SK-N-SH treated with all-trans-retinoic acid at 6 μM for 48 hours (cell line): Measurements from ENCODE around the gene ATP6V1C2.

Experiments used
- ATAC-seq: fragments of 200-7000 bp; cut with Tn5 transposase; 3 replicates; pipeline ENCODE4 v1.9.1; 2020; ENCODE audit warnings: mild to moderate bottlenecking, moderate library complexity
- ARNTL ChIP-seq: fragments of 450-650 bp; formaldehyde crosslinking; IDR thresholded peaks from 2 replicates; pipeline ENCODE4 v1.5.0; 2020; ENCODE audit warnings: low read depth, mild to moderate bottlenecking, moderate library complexity, borderline replicate concordance
- BACH2 ChIP-seq: fragments of 250-450 bp; sonication (Bioruptor Pico); IDR thresholded peaks from 2 replicates; pipeline ENCODE4 v1.9.0; 2021; ENCODE audit warnings: mild to moderate bottlenecking, borderline replicate concordance
- CSDC2 ChIP-seq: fragments of 250-450 bp; sonication (Bioruptor Pico); IDR thresholded peaks from 2 replicates; pipeline ENCODE4 v1.5.0; 2020; ENCODE audit warnings: mild to moderate bottlenecking, moderate library complexity
- CSRNP3 ChIP-seq: fragments of 250-450 bp; sonication (Bioruptor Pico); IDR thresholded peaks from 2 replicates; pipeline ENCODE4 v1.5.1; 2021; ENCODE audit warnings: mild to moderate bottlenecking, moderate library complexity
- ESRRG ChIP-seq: fragments of 250-450 bp; sonication (Bioruptor Pico); IDR thresholded peaks from 2 replicates; pipeline ENCODE4 v1.6.1; 2021; ENCODE audit warnings: mild to moderate bottlenecking
- GLIS3 ChIP-seq: fragments of 250-450 bp; sonication (Bioruptor Pico); IDR thresholded peaks from 2 replicates; pipeline ENCODE4 v1.5.0; 2020; ENCODE audit warnings: mild to moderate bottlenecking, moderate library complexity
- ISL1 ChIP-seq: fragments of 250-450 bp; sonication (Bioruptor Pico); IDR thresholded peaks from 2 replicates; pipeline ENCODE4 v2.1.2; 2022; ENCODE audit warnings: mild to moderate bottlenecking, moderate library complexity
- OSR1 ChIP-seq: fragments of 250-450 bp; sonication (Bioruptor Pico); IDR thresholded peaks from 2 replicates; pipeline ENCODE4 v1.8.0; 2022; ENCODE audit warnings: moderate library complexity, mild to moderate bottlenecking, inconsistent platforms
- PATZ1 ChIP-seq: fragments of 250-450 bp; sonication (Bioruptor Pico); IDR thresholded peaks from 2 replicates; pipeline ENCODE4 v1.8.0; 2020; ENCODE audit warnings: mild to moderate bottlenecking, moderate library complexity, borderline replicate concordance
- PPARA ChIP-seq: fragments of 250-450 bp; sonication (Bioruptor Pico); IDR thresholded peaks from 2 replicates; pipeline ENCODE4 v1.5.0; 2020; ENCODE audit warnings: mild to moderate bottlenecking, borderline replicate concordance
- RARB ChIP-seq: fragments of 250-450 bp; sonication (Bioruptor Pico); IDR thresholded peaks from 2 replicates; pipeline ENCODE4 v1.8.0; 2021; ENCODE audit warnings: mild to moderate bottlenecking, moderate library complexity
- SNAI2 ChIP-seq: fragments of 250-450 bp; sonication (Bioruptor Pico); IDR thresholded peaks from 2 replicates; pipeline ENCODE4 v1.5.0; 2020; ENCODE audit warnings: mild to moderate bottlenecking, moderate library complexity
- TCF4 ChIP-seq: fragments of 250-450 bp; sonication (Bioruptor Pico); IDR thresholded peaks from 2 replicates; pipeline ENCODE4 v1.8.0; 2021; ENCODE audit warnings: mild to moderate bottlenecking, moderate library complexity, borderline replicate concordance
- TOX ChIP-seq: fragments of 250-450 bp; sonication (Bioruptor Pico); IDR thresholded peaks from 2 replicates; pipeline ENCODE4 v1.8.0; 2021; ENCODE audit warnings: mild to moderate bottlenecking, moderate library complexity, borderline replicate concordance
- TSHZ2 ChIP-seq: fragments of 250-450 bp; sonication (Bioruptor Pico); IDR thresholded peaks from 2 replicates; pipeline ENCODE4 v1.5.0; 2020; ENCODE audit warnings: mild to moderate bottlenecking, moderate library complexity
- ZC3H10 ChIP-seq: fragments of 250-450 bp; sonication (Bioruptor Pico); IDR thresholded peaks from 2 replicates; pipeline ENCODE4 v1.5.1; 2021; ENCODE audit warnings: mild to moderate bottlenecking, moderate library complexity
- ZFP3 ChIP-seq: fragments of 250-450 bp; sonication (Bioruptor Pico); IDR thresholded peaks from 2 replicates; pipeline ENCODE4 v1.5.0; 2020; ENCODE audit warnings: mild to moderate bottlenecking, moderate library complexity
- ZFP30 ChIP-seq: fragments of 450-650 bp; formaldehyde crosslinking; IDR thresholded peaks from 2 replicates; pipeline ENCODE4 v1.5.0; 2022; ENCODE audit warnings: mild to moderate bottlenecking, moderate library complexity
- ZNF565 ChIP-seq: fragments of 450-650 bp; formaldehyde crosslinking; conservative IDR thresholded peaks from 2 replicates; pipeline ENCODE4 v1.5.0; 2020; ENCODE audit warnings: low read depth, mild to moderate bottlenecking, moderate library complexity
- ZNF70 ChIP-seq: fragments of 450-650 bp; formaldehyde crosslinking; IDR thresholded peaks from 2 replicates; pipeline ENCODE4 v1.5.0; 2020; ENCODE audit warnings: mild to moderate bottlenecking, moderate library complexity
- ZNF8 ChIP-seq: fragments of 450-650 bp; formaldehyde crosslinking; IDR thresholded peaks from 2 replicates; pipeline ENCODE4 v1.5.0; 2020; ENCODE audit warnings: mild to moderate bottlenecking, moderate library complexity
- TF ChIP-seq, protein P1 (sequence below): fragments of 250-450 bp; sonication (Bioruptor Pico); IDR thresholded peaks from 2 replicates; pipeline ENCODE4 v1.8.0; 2021; ENCODE audit warnings: low read depth, mild to moderate bottlenecking, moderate library complexity, borderline replicate concordance
- TF ChIP-seq, protein P2 (sequence below): fragments of 250-450 bp; sonication (Bioruptor Pico); IDR thresholded peaks from 2 replicates; pipeline ENCODE4 v1.5.1; 2020; ENCODE audit warnings: low read depth, mild to moderate bottlenecking, moderate library complexity

ATP6V1C2 gene

GRCh38 chr2:10831400-10831985, 110.1 kb downstream of the ATP6V1C2 start:
- TF ChIP-seq ZNF70 (no peak), TCF4 (CRISPR knock-in tag) (no peak), ARNTL (no peak), OSR1 (no peak)
- TF ChIP-seq, protein P1, sequence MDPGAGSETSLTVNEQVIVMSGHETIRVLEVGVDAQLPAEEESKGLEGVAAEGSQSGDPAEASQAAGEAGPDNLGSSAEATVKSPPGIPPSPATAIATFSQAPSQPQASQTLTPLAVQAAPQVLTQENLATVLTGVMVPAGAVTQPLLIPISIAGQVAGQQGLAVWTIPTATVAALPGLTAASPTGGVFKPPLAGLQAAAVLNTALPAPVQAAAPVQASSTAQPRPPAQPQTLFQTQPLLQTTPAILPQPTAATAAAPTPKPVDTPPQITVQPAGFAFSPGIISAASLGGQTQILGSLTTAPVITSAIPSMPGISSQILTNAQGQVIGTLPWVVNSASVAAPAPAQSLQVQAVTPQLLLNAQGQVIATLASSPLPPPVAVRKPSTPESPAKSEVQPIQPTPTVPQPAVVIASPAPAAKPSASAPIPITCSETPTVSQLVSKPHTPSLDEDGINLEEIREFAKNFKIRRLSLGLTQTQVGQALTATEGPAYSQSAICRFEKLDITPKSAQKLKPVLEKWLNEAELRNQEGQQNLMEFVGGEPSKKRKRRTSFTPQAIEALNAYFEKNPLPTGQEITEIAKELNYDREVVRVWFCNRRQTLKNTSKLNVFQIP (CRISPR knock-in tag): no peak
- ATAC-seq: no peak

- peak; percentile 97 for ATAC-seq
- no peak for TF ChIP-seq CSDC2
- no peak for TF ChIP-seq ZNF70
- no peak for TF ChIP-seq TOX (CRISPR knock-in tag)
- no peak for TF ChIP-seq PPARA (CRISPR knock-in tag)
- TF ChIP-seq ESRRG (CRISPR knock-in tag): no peak
- no peak for TF ChIP-seq SNAI2
- no peak for TF ChIP-seq ZC3H10 (CRISPR knock-in tag)
- no peak for TF ChIP-seq ZNF565 (CRISPR knock-in tag)
- no peak for TF ChIP-seq GLIS3 (CRISPR knock-in tag)
- no peak for TF ChIP-seq RARB
- no peak for TF ChIP-seq ISL1 (CRISPR knock-in tag)
- TF ChIP-seq ZNF8 (CRISPR knock-in tag): no peak
- TF ChIP-seq ZFP30 (CRISPR knock-in tag): no peak
- no peak for TF ChIP-seq ARNTL
- TF ChIP-seq, protein P2, sequence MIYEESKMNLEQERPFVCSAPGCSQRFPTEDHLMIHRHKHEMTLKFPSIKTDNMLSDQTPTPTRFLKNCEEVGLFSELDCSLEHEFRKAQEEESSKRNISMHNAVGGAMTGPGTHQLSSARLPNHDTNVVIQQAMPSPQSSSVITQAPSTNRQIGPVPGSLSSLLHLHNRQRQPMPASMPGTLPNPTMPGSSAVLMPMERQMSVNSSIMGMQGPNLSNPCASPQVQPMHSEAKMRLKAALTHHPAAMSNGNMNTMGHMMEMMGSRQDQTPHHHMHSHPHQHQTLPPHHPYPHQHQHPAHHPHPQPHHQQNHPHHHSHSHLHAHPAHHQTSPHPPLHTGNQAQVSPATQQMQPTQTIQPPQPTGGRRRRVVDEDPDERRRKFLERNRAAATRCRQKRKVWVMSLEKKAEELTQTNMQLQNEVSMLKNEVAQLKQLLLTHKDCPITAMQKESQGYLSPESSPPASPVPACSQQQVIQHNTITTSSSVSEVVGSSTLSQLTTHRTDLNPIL (CRISPR knock-in tag): no peak
- TF ChIP-seq PATZ1: no peak
- no peak for TF ChIP-seq TSHZ2 (CRISPR knock-in tag)
- TF ChIP-seq, protein P1 (CRISPR knock-in tag): no peak
- no peak for TF ChIP-seq TCF4 (CRISPR knock-in tag)
- no peak for TF ChIP-seq ZFP3 (CRISPR knock-in tag)
These were observed 110.9 kb downstream of the ATP6V1C2 start for GRCh38 chr2:10832203-10832936.

DNA sequence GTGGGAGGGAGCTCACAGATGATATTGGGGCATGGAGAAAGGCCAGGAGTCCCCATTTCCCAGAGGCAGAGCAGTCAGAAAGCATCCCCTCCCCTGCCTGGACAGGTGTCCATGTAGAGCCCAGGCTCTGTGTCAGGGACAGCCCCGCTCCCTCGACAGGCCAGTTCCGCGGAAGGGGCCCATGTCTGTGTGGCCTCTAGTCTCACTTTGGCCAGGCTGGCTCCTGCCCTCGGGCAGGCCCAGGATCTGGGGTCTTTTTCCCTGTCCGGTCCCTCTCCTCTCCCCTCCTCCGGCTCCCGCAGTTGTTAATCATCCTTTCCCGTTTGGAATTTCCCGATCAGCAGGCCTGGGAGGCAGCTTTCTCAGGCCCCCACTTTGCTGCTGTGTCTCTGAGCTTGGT, 111.6 kb downstream of the ATP6V1C2 start:
- ATAC-seq: no peak
- TF ChIP-seq ARNTL (no peak), ZFP3 (CRISPR knock-in tag) (no peak), CSRNP3 (CRISPR knock-in tag) (no peak), ISL1 (CRISPR knock-in tag) (no peak), RARB (no peak), BACH2 (CRISPR knock-in tag) (no peak), TOX (CRISPR knock-in tag) (no peak), PPARA (CRISPR knock-in tag) (no peak), PATZ1 (no peak)
- TF ChIP-seq, protein P2 (CRISPR knock-in tag): no peak
